Measurements from ENCODE around the gene THSD4. TPM values are rescaled to one million over a fixed set of nuclear protein-coding genes. Genes with fewer than 3 reads are reported as not detected.

The THSD4 gene
- total and polyA plus RNA-seq, 2 of the 4 experiments (the other 2 are of a cell fraction): 25.5 to 31.1 TPM

DNA sequence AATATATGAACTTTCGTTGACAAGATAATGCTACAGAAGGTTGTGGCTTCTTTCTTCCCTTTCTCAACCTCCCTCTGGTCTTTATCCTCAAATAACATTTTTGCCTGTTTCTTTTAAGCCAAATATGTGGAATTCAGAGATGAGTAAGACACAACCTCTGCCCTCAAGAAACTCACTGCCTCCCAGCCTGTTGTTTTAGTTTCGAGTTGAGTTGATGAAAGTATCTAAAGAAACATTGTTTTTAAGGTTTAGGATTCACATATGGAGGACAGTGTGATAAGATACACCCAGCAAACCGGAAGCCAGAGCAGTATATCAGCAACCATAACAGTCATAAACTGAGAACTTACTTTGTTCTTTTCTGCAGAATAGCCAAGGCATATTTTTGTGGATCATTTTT, 218.6 kb downstream of the THSD4 start:
- Histone ChIP-seq H3K4me2 (ENCODE audit: low read depth, low read length) (peak overlapping the region; percentile 70; the same call in 1 of the 2 replicates), H3K9ac (ENCODE audit: low read depth, low read length) (peak overlapping the region; percentile 83; the same call in 1 of the 2 replicates), H3K9me1 (ENCODE audit: insufficient read depth, low read length) (peaks cover 56% of the 10 kb centered on the region), H4K91ac (ENCODE audit: insufficient read depth, low read depth, low read length) (peak overlapping the region; percentile 100), H3K79me1 (ENCODE audit: low read depth in 1 of 2, low read length in 2 of 2) (peaks cover 27 to 65% of the 10 kb centered on the region in 2 experiments), H3K4ac (ENCODE audit: low read depth, low read length) (peak overlapping the region; percentile 99; the same call in 1 of the 2 replicates), H3K23ac (ENCODE audit: low read depth, low read length) (peak overlapping the region; percentile 96), H3K4me1 (ENCODE audit: control insufficient read depth, insufficient read depth, low read length) (peaks cover 65% of the 10 kb centered on the region), H2BK15ac (ENCODE audit: low read depth, low read length) (peak overlapping the region; percentile 99; the same call in 2 of the 3 replicates), H3K27me3 (ENCODE audit: control insufficient read depth, insufficient read depth, low read length) (no peaks in the 10 kb centered on the region), H4K5ac (ENCODE audit: low read depth, low read length) (peak overlapping the region; percentile 100; the same call in 1 of the 2 replicates), H3K56ac (ENCODE audit: extremely low read depth, insufficient read depth, low read length) (peak overlapping the region; percentile 94), H3K4me3 (ENCODE audit: insufficient read depth, low read depth, low read length) (no peak overlapping the region), H2AFZ (replicated peaks; ENCODE audit: low read length, poor library complexity) (no peak overlapping the region), H2AK9ac (replicated peaks; ENCODE audit: low read depth, low read length, poor library complexity) (peak overlapping the region; percentile 10), H3K9me3 (ENCODE audit: control insufficient read depth, insufficient read depth, low read length) (no peaks in the 10 kb centered on the region), H3K14ac (replicated peaks; ENCODE audit: low read depth, low read length) (peak overlapping the region; percentile 98), H3K36me3 (ENCODE audit: control insufficient read depth, insufficient read depth, low read length) (peaks cover 18% of the 10 kb centered on the region), H2BK20ac (ENCODE audit: low read depth, low read length) (peak overlapping the region; percentile 99), H2BK120ac (ENCODE audit: low read depth, low read length) (peak overlapping the region; percentile 100), H3K27ac (ENCODE audit: insufficient read depth, low read length) (peak overlapping the region; percentile 100), H2AK5ac (ENCODE audit: low read depth, low read length) (peak overlapping the region; percentile 99), H4K8ac (ENCODE audit: low read depth in 2 of 2, low read length in 2 of 2) (peak overlapping the region; percentile 93 to 98), H2BK5ac (ENCODE audit: low read depth, low read length, poor library complexity, severe bottlenecking) (peak overlapping the region; percentile 100), H4K20me1 (ENCODE audit: insufficient read depth, low read length) (no peaks in the 10 kb centered on the region), H3K18ac (ENCODE audit: low read depth, low read length) (peak overlapping the region; percentile 100)
- ATAC-seq (ENCODE audit: low read depth) (peak; percentile 70), DNase-seq (peak; percentile 91)
- intact Hi-C loops (cut with micrococcal nuclease) (loop anchor here (5.0 kb wide), 1 partner anchor 217 kb away; the partner anchor contains the start of gene THSD4), dilution Hi-C loops (cut with HindIII; ENCODE audit: low sequenced_read_pairs, unreplicated experiment) (no loop called here), in situ Hi-C loops (cut with MboI; ENCODE audit: low sequenced_read_pairs) (no loop called here)
- ChIA-PET CTCF (interaction anchor here (1.9 kb wide), 1 partner anchor 32 kb away, joined by 4 read pairs; no protein-coding TSS in a partner anchor), POLR2A (ENCODE audit: unreplicated experiment) (no interaction called here)
- WGBS, 2 experiments (ENCODE audit: extremely low coverage in 2 of 2, insufficient read length in 1 of 2): no CpG with 5 or more reads among the region's 3 CpGs
- TF ChIP-seq MAFK (IDR thresholded peaks at IDR 0.05; ENCODE audit: low read depth, low read length) (no peak), ELK1 (IDR thresholded peaks at IDR 0.05; ENCODE audit: borderline replicate concordance, low read depth, low read length) (no peak), FOS (IDR thresholded peaks at IDR 0.05; ENCODE audit: low read depth, low read length) (peak; percentile 43; the same call in 1 of the 2 replicates)
- no TSS peak for BruUV-seq (replicated peaks)

Data from IMR-90 (cell line).